ENCODE measurements around the gene RAD54L.

Gene RAD54L

GRCh38 chr1:46247436-46248121 is at the start of gene RAD54L:
Gene RAD54L, plus strand, starts transcription at chr1:46247763. Its CDS starts 643 bp downstream, at chr1:46248406.
- H3K4me3 ChIP-seq (ENCODE audit: low read depth, low read length) = peak within 1 kb of the TSS; percentile 94
- no peak for TF ChIP-seq CTCF (IDR thresholded peaks at IDR 0.05; ENCODE audit: insufficient read depth, low read length, missing control alignments)
- DNase-seq (ENCODE audit: low read depth, low spot score) = peak; percentile 95
- CTCF ChIA-PET = interaction anchor here (1.2 to 5.1 kb wide), 8 partner anchors 13 to 100 kb away, joined by 3 to 96 read pairs (median 5); partner anchors contain the start of gene NSUN4
- POLR2A ChIA-PET = interaction anchor here (1.3 kb wide), 1 partner anchor 56 kb away, joined by 8 read pairs; the partner anchor contains the start of genes LRRC41 and UQCRH

GRCh38 chr1:46197964-46198811 is 49.4 kb upstream of the RAD54L start, which contains the start of gene POMGNT1:
Gene POMGNT1, minus strand, starts transcription at chr1:46198434. Its CDS starts 613 bp downstream, at chr1:46197821.
- no peak for DNase-seq (ENCODE audit: low read depth, low spot score)
- H3K4me3 ChIP-seq (ENCODE audit: low read depth, low read length) = peak within 1 kb of the TSS; percentile 86
- ChIA-PET CTCF (interaction anchor here (0.9 to 11.3 kb wide), 6 partner anchors 15 to 186 kb away, joined by 3 to 102 read pairs (median 6); no protein-coding TSS in a partner anchor), POLR2A (interaction anchor here (0.5 to 1.4 kb wide), 3 partner anchors 9 to 66 kb away, joined by 3 to 8 read pairs (median 3); partner anchors contain the start of gene PIK3R3)
- TF ChIP-seq CTCF (IDR thresholded peaks at IDR 0.05; ENCODE audit: insufficient read depth, low read length, missing control alignments) = peak; percentile 16

- ChIA-PET CTCF (interaction anchor here (0.7 to 11.3 kb wide), 7 partner anchors 11 to 163 kb away, joined by 3 to 102 read pairs (median 4); no protein-coding TSS in a partner anchor), POLR2A (interaction anchor here (0.5 kb wide), 1 partner anchor 10 kb away, joined by 3 read pairs; no protein-coding TSS in a partner anchor)
- H3K4me3 ChIP-seq (ENCODE audit: low read depth, low read length) = peak overlapping the region; percentile 1
- DNase-seq (ENCODE audit: low read depth, low spot score) = no peak
- no peak for TF ChIP-seq CTCF (IDR thresholded peaks at IDR 0.05; ENCODE audit: insufficient read depth, low read length, missing control alignments)
Measured at GRCh38 chr1:46199233-46199749, 48.3 kb upstream of the RAD54L start.

- CTCF ChIA-PET = interaction anchor here (0.9 to 11.3 kb wide), 3 partner anchors 20 to 164 kb away, joined by 3 to 102 read pairs (median 3); no protein-coding TSS in a partner anchor
- peak overlapping the region; percentile 87 for H3K4me3 ChIP-seq (ENCODE audit: low read depth, low read length)
- TF ChIP-seq CTCF (IDR thresholded peaks at IDR 0.05; ENCODE audit: insufficient read depth, low read length, missing control alignments) = no peak
- DNase-seq (ENCODE audit: low read depth, low spot score) = no peak
- POLR2A ChIA-PET = interaction anchor here (2.0 kb wide), 1 partner anchor 22 kb away, joined by 11 read pairs; no protein-coding TSS in a partner anchor
Measured at GRCh38 chr1:46203738-46204405, 43.7 kb upstream of the RAD54L start.

- ChIA-PET POLR2A (no interaction called here), CTCF (interaction anchor here (11.3 kb wide), 1 partner anchor 19 kb away, joined by 102 read pairs; no protein-coding TSS in a partner anchor)
- peak overlapping the region; percentile 87 for H3K4me3 ChIP-seq (ENCODE audit: low read depth, low read length)
- no peak for DNase-seq (ENCODE audit: low read depth, low spot score)
- no peak for TF ChIP-seq CTCF (IDR thresholded peaks at IDR 0.05; ENCODE audit: insufficient read depth, low read length, missing control alignments)
Measured at GRCh38 chr1:46204406-46204742, 43.2 kb upstream of the RAD54L start.

Measured in AG04449 (cell line).